Measurements from ENCODE around the gene BTG3.

The BTG3 gene, protein sequence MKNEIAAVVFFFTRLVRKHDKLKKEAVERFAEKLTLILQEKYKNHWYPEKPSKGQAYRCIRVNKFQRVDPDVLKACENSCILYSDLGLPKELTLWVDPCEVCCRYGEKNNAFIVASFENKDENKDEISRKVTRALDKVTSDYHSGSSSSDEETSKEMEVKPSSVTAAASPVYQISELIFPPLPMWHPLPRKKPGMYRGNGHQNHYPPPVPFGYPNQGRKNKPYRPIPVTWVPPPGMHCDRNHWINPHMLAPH

DNA sequence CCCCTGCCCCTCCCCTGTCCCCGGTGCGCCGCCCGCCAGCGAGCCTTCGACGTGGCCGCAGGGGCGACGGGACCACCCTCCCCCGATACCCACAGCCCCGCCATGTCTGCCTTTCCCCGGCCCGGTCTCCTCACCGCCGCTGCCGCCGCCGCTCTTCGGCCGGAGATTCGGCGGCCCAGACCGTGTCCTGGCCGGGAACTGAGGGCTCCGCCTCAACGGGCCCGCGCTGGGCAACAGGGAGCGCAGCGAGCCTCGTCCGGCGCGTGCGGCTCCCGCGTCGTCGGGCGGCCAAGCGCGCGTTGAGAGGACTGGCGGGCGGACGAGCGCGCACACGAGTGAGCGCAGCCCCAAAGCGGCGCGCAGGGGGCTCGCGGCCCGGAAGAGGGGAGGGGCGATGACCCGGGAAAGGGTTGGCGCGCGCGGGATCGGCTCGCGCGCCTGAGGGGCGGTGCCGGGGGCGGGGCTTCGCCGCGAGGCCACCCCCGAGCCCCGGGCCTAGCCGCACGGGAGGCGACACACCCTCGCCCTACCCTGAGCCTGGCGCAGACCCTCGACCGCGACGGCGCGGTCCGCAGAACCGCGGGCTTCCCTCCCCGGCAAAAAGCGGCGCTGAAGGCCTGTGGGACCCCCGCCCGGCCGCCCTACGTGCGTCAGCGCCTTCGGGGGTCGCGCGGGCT, at the start of gene BTG3:
TSS of gene BTG3 (minus strand) at position 337 of the 677 bp plus-strand sequence. CDS start 3,757 bp downstream, outside the sequence.
- DNase-seq (ENCODE audit: low read depth in 2 of 2), result peak; percentile 58 to 81

DNA sequence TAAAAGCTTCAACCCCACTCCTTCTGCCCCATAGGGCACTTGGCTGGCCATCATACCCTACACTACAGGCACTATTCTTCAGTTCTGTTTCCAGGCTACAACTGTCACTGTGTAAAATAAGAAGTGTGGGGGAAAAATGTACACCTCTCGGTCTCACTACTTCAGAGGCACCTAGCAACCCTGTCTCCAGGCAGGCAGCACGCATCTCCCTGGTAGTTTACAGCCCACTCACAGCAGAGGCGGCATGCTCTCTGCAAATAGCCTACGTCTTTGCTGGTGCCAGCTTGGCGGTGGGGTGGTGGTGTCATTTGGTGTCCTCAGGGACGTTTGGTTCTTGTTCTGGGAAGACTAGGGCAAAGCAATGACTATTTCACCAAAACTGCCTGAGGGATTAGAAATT, 48.2 kb upstream of the BTG3 start:
- DNase-seq (ENCODE audit: low read depth in 2 of 2), result no peak

DNA sequence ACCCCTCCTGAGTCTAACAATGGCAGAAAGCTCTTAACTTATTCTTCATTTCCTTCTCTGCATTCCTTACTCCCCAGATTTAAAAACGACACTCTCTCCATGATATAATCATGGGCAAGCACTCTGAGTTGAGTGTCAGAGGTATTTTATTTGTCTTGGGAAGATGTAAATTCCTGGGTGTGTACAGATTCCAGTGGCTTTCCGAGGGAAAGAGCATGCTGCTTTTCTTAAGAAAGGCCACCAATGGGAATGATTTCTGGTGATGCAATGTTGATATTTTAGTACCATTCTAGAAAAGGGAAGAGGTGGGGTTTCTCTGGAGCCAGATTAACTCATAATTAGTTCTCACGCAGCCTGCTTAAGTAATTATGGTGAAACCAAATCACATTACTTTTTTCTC, 47.8 kb upstream of the BTG3 start:
- no peak for DNase-seq (ENCODE audit: low read depth in 2 of 2)

DNA sequence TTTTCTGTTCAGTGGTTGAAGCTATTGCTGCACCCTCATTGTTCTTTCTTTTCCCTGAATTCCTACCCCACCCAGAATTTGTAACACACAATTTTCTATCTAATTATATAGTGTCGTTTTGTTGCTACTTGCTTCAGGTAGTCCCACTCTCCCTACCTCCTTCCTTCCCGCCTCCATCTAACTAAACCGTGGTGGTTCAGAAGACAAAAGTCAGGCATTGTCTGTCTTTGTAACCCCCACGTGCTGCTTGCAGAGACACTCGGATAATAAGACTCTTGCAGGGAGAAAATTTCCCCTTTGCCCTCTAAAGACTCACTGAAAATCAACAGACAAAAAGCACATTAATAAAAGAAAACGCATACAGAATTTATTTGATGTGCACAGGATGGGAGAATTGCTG, 46.2 kb upstream of the BTG3 start:
- DNase-seq (ENCODE audit: low read depth in 2 of 2), result no peak

DNA sequence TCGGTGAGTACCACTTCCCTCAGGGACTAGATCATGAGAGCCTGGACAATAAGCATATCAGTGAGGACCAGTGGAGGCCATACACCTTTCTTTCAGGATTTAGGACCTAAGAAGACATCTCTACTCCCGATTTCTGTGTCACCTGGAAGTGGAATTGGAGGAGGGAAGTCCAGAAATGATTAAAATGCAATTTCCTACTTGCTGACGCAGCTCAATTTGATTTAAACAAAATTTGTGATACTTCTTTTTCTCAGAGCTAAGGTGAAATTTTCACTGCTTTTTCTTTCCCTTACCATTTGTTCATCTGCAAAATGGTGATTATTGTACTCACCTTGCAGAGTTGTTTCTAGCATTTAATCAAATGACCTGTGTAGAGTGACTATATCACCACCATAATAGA, 38.8 kb upstream of the BTG3 start:
- DNase-seq (ENCODE audit: low read depth in 2 of 2), result no peak

DNA sequence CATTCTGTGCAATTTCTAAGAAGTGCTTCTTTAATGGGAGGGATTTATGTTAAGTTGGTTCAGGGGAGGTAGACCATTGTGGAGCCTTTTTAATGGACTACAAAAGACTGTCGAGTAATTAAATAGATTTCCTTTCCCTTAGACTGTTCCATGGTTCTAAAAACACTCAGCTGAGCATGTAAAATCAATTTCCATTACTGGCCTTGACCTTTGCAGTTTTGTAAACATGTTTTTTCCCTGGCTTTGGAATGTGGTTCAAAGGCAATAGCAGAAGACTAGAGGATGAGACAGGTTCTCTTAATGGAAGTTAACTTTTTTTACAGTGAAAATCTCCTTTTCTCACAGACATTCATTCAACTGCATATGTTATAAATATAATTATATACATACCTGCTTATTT, 37.6 kb upstream of the BTG3 start:
- DNase-seq (ENCODE audit: low read depth in 2 of 2), result no peak

DNA sequence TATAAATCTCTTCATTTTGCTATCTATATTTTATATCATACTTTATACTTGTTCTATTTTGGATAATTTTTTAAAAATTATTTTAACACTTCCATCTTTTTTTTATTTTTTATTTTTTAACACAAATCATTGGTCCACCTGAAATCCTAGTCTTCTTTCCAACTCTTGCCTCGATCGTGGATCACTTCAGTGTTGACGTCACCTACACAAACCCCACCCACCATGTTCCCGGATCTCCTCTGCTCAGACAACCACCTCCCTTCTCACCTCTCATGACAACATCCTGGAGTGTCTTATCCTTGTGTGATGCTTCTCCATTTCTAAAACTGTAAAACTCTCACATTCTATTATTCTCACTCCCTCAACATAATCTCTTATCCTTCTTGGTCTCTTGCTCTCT, 34.1 kb upstream of the BTG3 start:
- no peak for DNase-seq (ENCODE audit: low read depth in 2 of 2)

DNA sequence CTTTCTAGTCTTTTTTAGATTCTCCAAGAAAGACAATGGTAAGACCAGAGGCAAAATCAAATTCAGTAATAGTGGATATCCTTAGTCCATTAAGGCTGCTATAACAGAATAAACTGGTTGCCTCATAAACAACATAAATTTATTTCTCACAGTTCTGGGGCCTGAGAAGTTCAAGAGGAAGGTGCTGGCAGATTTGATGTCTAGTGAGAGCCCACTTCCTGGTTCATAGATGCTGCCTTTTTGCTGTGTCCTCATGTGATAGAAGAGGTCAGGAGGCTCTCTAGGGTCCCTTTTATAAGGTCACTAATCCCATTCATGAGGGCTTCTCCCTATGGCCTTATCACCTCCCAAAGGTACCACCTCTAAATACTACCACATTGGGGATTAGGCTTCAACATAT, 31.5 kb upstream of the BTG3 start:
- no peak for DNase-seq (ENCODE audit: low read depth in 2 of 2)

DNA sequence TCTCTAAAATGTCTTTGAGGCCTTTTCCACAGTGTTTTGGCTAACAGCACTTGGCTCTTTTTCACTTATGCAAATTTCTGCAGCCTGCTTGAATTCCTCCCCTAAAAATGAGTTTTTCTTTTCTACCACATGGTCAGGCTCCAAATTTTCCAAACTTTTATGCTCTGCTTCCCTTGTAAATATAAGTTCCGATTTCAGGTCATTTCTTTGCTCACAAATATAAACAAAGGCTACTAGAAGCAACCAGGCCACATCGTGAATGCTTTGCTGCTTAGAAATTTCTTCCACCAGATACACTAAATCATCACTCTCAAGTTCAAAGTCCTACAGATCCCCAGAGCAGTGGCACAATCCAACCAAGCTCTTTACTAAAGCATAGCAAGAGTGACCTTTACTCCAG, 28.1 kb upstream of the BTG3 start:
- no peak for DNase-seq (ENCODE audit: low read depth in 2 of 2)

DNA sequence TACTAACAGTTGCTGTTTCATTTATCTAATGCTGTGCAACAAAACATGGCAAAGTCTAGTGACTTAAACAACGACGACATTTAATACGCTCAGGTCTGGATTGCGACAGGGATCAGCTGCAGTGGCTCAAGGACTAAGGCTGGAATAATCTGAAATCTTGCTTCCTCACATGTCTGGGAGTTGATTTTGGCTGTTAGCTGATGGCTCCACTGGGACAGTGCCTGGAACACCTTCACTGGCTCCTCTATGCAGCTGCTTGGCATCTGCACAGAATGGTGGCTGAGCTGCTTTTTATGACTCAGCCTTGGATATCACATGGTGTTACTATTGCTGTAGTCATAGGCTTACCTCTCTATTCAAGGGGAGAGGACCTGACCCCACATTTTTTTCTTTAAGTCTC, 24.0 kb upstream of the BTG3 start:
- no peak for DNase-seq (ENCODE audit: low read depth in 2 of 2)

DNA sequence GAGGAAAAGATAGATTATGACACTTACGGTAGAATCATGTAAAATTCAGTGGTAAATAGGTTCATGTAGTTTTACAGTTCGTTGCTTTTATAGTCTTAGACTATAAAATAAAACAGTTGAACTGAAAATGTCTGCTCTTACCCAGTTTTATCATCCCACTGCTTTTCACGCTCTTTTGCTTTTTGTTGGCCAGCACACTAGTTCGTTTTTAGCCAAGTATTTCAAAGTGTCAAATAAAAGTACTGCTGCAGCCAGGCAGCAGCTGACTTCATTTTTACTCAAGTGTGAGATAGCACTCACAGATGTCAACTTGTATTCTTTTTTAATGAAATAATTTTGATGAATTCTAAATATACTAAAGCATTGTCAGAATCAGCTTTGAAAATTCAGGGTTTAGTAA, 18.5 kb upstream of the BTG3 start:
- no peak for DNase-seq (ENCODE audit: low read depth in 2 of 2)

DNA sequence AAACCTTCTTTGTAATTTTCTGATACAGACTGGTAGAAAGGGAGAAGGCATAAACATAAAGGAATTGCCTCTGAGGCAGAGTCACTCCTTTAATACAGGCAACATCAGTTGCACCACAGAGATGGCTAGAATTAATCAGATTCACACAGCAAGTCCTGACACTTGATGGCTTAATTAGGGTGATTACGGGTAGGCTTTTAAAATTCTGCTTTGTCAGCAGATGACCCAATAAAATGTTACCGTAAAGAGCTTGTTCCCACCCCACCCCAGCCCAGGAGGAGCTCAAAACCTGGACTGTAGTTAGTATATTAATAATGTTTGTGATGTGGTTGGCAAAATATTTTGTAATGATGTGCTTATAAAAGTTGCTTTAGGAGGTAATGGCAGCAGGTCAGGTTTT, 9.3 kb upstream of the BTG3 start:
- no peak for DNase-seq (ENCODE audit: low read depth in 2 of 2)

DNA sequence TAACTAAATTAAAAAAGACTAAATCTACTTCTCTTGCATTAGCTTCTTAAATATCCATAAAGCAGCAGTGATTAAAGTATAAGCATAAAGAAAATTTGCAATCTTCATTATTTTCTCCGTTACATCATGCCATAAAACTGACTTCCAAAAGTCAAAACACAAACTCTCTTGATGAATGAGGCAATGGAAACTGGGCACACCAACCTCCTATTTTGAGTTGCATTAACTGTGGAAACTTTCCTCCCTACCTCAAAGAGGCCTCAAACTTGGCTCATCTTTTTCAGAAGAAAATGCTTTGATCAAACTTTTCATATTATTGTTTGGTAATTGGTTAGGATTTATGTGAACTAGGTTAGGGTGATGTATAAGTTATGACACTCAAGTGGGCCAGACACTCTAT, 4.1 kb upstream of the BTG3 start:
- DNase-seq (ENCODE audit: low read depth in 2 of 2), result no peak

DNA sequence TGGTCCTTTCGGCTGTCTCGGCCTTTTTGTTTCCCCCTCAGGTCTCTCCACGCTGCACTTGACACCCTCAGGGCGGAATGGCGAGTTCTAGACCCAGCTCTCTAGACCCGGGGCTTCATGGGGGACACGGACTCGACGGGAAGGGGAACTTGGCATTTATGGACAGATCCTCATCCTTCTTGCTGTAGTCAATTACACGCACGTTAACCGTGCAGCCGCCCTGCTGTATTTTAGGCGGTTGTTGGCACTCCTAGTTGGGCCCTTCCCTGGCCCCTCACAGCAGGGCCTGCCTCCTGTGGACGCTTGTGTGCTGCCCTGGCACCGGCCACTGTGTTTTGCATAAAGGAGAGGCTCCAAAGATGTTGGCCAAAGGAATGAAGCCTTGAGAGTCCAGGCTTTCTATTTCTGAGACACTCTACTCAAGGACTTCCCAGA, 558 bp upstream of the BTG3 start:
- DNase-seq (ENCODE audit: low read depth in 2 of 2), result no peak

DNA sequence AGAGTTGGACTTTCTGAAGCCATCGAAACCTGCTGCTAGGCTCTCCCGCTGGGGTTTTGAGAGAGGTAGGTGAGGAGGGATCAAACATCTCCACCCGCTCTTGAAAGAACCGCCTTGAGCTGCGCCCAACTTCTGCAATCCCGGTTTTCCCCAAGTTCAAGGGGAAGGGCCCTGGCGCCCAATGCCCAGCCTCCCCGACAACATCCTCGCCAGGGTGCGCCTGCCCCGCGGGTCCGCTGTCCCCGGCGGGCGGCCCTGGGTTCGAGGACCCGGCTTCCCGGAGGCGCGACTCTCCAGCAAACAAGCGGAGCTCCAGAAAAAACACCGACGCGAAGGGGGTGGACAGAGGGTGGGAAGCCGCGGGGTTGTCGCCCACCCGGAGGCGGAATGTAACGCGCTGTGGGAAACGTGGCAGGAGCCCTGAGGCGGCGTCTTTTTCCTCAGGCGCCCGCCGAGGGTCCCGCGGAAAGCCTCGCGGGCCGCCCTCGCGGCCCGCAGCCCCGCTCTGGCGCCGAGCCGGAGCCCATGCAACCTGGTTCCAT, 607 bp downstream of the BTG3 start:
- DNase-seq (ENCODE audit: low read depth in 2 of 2), result no peak

DNA sequence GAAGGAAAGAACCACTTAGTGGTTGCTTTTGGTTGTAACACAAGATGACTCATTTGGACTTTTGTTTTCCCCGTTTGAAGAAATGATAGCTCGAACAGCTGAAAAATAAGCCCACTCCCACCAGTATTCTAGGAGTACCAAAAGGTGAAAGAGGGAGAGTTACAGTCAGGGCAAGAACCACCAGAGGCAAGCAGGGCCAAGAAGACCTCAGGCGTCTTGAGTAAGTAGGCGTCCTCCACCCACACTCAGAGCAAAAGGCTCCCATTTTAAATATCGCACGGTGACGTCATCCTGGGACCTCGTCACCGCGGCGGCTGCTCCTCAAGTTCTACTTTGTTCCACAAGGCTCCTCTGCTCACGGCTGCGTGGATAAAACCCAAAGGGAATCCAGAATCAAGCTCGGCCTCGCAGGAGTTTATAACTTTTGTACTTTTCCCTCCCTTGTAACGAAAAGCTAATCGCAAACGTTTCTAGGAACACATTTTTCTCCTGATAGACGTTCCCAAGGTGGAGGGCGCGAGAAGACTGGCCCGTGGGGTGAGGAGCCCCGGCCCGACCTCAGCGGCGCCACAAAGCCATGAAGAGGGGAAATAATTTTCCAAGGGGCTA, 1.2 kb downstream of the BTG3 start:
- DNase-seq (ENCODE audit: low read depth in 2 of 2), result peak; percentile 79

DNA sequence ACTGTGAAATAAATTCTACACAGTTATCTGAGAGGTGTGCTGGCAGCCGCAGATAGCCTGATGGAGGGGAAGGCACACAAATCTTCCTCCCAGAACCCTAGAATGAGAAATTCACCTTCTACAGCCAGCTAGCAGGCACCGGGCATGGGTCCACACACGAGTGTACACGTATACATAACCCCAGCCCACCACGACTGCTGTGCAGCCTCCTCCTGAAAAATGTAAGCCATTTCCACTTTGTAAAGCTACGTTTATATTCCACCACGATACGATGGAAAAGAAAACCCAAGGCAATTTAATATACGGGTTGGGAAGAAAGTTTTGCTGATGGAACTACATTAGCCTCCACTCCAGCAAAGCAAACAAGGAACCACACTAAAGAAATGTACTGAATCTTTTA, 1.8 kb downstream of the BTG3 start:
- DNase-seq (ENCODE audit: low read depth in 2 of 2), result no peak

DNA sequence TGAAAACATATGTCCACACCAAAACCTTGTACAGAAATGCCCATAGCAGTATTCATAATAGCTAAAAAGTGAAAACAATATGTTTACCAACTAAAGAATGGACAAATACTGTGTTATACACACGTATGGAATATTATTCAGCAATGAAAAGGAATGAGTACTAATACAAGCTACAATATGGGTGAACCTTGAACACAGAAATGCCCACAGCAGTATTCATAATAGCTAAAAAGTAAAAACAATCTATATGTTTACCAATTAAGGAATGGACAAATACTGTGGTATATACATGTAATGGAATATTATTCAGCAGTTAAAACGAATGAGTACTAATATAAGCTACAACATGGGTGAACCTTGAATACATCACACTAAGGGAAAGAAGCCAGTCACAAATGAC, 3.0 kb downstream of the BTG3 start:
- DNase-seq (ENCODE audit: low read depth in 2 of 2), result no peak

DNA sequence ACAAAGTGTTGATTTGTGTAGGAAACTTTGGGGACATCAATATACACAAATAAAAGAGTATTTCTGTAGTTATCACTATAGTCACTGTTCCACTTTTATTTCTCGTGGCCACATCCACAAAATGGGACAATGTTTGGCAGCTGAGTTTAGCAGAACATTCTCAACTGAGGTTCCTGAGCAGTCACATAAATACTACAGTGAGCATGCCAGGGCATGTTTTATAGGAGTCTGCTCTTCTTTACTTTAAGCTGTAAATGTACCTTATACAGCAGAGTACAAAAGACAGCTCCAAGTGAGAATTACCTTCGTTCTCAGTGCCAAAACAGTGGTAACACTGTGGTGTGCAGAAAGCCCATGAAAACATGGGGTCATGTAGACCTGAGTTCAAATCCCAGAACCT, 5.0 kb downstream of the BTG3 start:
- DNase-seq (ENCODE audit: low read depth in 2 of 2), result no peak

DNA sequence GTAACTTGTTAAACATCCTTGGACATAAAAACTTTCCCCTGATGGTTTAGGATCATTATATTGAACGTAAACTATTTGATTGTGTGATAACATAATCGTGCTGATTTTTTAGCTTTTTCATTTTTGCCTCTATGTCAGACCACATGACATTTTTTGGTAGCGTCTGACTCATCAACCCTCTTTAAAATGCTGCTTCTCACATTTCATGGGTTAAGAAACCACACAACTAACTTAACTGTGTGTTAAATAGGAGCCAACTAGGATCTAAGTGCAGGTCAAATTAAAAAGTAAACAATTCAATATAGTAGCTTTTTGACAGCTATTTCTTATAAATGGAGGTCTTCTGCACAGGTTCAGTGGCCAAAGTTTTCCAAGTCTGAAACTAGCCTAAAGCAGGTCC, 9.8 kb downstream of the BTG3 start:
- no peak for DNase-seq (ENCODE audit: low read depth in 2 of 2)

DNA sequence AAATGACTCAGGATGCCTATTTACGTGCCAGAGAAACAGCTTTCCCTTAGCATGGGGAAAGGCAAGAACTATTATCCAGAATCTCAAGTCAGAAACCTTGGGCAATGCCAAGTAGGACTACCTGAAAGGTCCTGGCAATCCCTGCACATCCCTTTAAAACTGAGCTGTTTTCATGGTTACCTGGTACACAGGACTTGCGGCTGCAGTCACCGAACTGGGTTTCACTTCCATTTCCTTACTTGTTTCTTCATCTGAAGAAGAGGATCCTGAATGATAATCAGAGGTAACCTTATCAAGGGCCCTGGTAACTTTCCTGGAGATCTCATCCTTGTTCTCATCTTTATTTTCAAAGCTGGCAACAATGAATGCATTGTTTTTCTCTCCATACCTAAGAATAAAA, 14.3 kb downstream of the BTG3 start:
- no peak for DNase-seq (ENCODE audit: low read depth in 2 of 2)

DNA sequence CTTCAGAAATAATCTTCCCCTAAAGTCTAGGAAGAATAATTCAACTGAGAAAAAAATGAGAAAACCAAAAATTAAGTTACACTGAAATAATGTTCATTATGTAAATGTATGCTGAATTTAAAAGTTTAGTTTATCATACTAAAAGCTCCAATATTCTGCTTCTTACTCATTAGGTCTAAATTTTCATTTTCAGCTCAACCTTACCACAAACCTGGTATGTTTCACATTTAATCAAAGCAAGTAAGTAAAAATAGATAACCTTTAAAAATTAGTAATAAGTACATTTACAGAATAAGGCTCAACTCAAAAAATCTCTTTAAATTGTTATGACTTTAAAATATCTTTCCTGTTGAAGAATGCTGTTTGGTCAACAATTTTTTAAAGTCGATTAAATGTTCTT, 15.0 kb downstream of the BTG3 start:
- DNase-seq (ENCODE audit: low read depth in 2 of 2), result no peak

DNA sequence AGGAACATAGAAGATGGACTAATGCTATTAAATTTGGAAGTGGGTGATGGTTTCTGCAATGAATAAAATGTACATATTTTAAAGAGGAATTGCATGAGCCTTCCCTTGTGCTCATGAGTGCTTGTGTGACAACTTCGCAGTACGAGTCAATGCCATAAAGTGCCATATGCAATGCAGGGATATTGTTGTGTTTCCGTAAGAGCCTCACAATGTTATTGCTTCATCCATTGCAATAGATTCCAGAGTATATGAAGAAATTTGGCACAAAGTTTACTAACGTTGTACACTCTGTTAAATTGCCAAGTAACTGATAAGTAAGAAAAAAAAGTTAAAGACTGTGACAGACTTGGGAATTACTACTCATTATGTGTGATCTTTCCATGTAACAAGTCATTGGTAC, 22.3 kb downstream of the BTG3 start:
- no peak for DNase-seq (ENCODE audit: low read depth in 2 of 2)

Data from stimulated activated CD8-positive, alpha-beta memory T cell treated with anti-CD3 and anti-CD28 coated beads, Interleukin-7, amount 100 ng/mL, for 4 hours (primary cell).